Chondrocyte (in vitro differentiated cells): Measurements from ENCODE around the gene TMEM178A. TPM values are rescaled to one million over a fixed set of nuclear protein-coding genes. Genes with fewer than 3 reads are reported as not detected.

Experiments
- DNase-seq: peaks from one replicate; pipeline ENCODE4 v3.0.0; 2021; ENCODE audit warnings: mixed read lengths, low spot score
- H3K27ac Mint-ChIP-seq: one replicate; pipeline ENCODE4 v1.8.0; 2021; ENCODE audit warnings: mild to moderate bottlenecking, moderate library complexity, mixed read lengths; ENCODE audit not compliant: unreplicated experiment
- H3K27me3 Mint-ChIP-seq: 2 replicates; pipeline ENCODE4 v1.8.0; 2021; ENCODE audit warnings: low read depth, mixed read lengths
- H3K36me3 Mint-ChIP-seq: 2 replicates; pipeline ENCODE4 v1.8.0; 2021; ENCODE audit warnings: low read depth, mixed read lengths
- H3K4me1 Mint-ChIP-seq: 2 replicates; pipeline ENCODE4 v1.8.0; 2021; ENCODE audit warnings: low read depth, mild to moderate bottlenecking, mixed read lengths
- H3K4me3 Mint-ChIP-seq: one replicate; pipeline ENCODE4 v1.8.0; 2021; ENCODE audit warnings: mild to moderate bottlenecking, moderate library complexity, mixed read lengths; ENCODE audit not compliant: unreplicated experiment
- H3K9me3 Mint-ChIP-seq: 2 replicates; pipeline ENCODE4 v1.8.0; 2021; ENCODE audit warnings: low read depth, mixed read lengths
- CTCF ChIP-seq: fragments of 200-600 bp; sonication (generic); IDR thresholded peaks from 2 replicates; pipeline ENCODE4 v1.5.0; 2021; ENCODE audit warnings: antibody characterized with exemption, mild to moderate bottlenecking, moderate library complexity
- total RNA-seq: library from RNA; stranded (reverse); gene quantifications from 3 replicates; pipeline ENCODE4 v1.2.1, GENCODE V29; 2021

The TMEM178A gene
- total RNA-seq, 1 donor from 2014 or later: 1.3 TPM

GRCh38 chr2:39684464-39684863 lies 18.7 kb downstream of the TMEM178A start:
- TF ChIP-seq CTCF: no peak
- no peaks in the 10 kb centered on the region for H3K9me3 Mint-ChIP-seq
- H3K27ac Mint-ChIP-seq: no peak overlapping the region
- no peaks in the 10 kb centered on the region for H3K4me1 Mint-ChIP-seq
- DNase-seq: no peak
- H3K27me3 Mint-ChIP-seq: peaks cover 3% of the 10 kb centered on the region
- H3K4me3 Mint-ChIP-seq: no peak overlapping the region
- H3K36me3 Mint-ChIP-seq: no peaks in the 10 kb centered on the region

DNA sequence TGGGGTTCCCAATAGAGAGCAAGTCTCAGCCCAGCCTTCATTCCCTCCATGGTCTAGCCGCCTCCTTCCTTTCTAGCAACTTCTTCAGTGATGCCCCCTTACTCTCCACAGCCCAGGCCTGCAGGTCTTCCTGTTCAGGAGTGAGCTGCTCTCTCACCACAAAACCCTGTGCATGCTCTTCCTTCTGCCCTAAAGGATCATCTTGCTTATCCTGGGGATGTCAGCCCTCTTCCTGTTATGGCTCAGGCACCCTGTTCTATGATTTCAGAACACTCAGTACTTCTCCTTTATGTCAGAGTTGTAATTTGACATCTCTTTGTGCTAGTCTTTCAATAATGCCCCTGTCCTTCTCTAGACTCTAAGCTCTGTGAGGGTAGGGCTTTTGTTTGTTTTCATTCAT lies 19.4 kb downstream of the TMEM178A start:
- H3K27ac Mint-ChIP-seq: no peak overlapping the region
- no peak for TF ChIP-seq CTCF
- H3K4me3 Mint-ChIP-seq: no peak overlapping the region
- no peaks in the 10 kb centered on the region for H3K36me3 Mint-ChIP-seq
- no peak for DNase-seq
- H3K9me3 Mint-ChIP-seq: no peaks in the 10 kb centered on the region
- no peaks in the 10 kb centered on the region for H3K27me3 Mint-ChIP-seq
- no peaks in the 10 kb centered on the region for H3K4me1 Mint-ChIP-seq

DNA sequence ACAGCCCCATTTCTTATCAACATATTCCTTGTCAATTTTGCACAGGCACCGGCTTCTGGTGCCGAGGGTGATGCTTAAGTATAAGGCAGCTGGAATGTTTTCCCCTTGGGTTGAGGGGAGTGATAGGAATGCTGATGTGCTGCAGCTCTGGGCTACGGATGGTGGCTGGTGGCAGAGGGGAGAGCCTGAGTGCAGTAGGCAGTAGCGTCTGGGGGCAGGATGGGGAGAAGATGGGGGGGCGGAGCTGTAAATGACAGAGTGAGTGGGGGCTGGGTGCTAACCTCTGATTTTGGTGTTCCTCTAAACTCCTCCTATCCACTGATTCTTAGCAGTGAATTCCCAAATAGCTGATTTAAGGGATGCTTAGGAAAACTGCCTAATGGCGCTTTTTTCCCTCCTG lies 20.7 kb downstream of the TMEM178A start:
- no peaks in the 10 kb centered on the region for H3K27me3 Mint-ChIP-seq

DNA sequence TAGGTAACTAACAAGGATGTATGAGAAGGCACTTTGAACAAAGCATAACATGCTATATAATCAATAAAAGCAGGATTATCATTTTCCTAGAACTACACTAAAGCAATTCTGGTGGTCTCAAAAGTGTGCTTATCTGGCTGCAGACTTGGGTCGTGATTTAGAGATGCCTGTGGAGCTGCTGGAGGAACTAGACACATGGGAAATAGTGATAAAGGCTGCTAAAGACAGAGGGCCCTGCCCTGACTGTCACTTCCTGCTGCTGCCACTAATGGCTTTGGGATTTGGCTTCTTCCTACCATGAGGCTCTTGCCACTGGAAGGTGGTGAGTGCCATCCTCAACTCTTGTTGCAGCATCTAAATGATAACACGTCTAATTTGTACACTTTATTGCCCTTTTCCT lies 22.5 kb downstream of the TMEM178A start:
- peaks cover 3% of the 10 kb centered on the region for H3K36me3 Mint-ChIP-seq
- no peak overlapping the region for H3K4me3 Mint-ChIP-seq
- TF ChIP-seq CTCF: no peak
- H3K27ac Mint-ChIP-seq: no peak overlapping the region
- H3K27me3 Mint-ChIP-seq: no peaks in the 10 kb centered on the region
- peaks cover 13% of the 10 kb centered on the region for H3K9me3 Mint-ChIP-seq
- no peak for DNase-seq
- H3K4me1 Mint-ChIP-seq: no peaks in the 10 kb centered on the region

More for the DNA sequence above, 20.7 kb downstream of the TMEM178A start:
- Mint-ChIP-seq H3K9me3 (peaks cover 9% of the 10 kb centered on the region), H3K4me3 (no peak overlapping the region), H3K36me3 (peaks cover 3% of the 10 kb centered on the region), H3K27ac (no peak overlapping the region), H3K4me1 (no peaks in the 10 kb centered on the region)
- DNase-seq: no peak
- no peak for TF ChIP-seq CTCF

GRCh38 chr2:39689272-39689841 lies 23.6 kb downstream of the TMEM178A start:
- Mint-ChIP-seq H3K4me3 (no peak overlapping the region), H3K36me3 (peaks cover 3% of the 10 kb centered on the region), H3K27ac (no peak overlapping the region), H3K4me1 (no peaks in the 10 kb centered on the region), H3K27me3 (no peaks in the 10 kb centered on the region), H3K9me3 (peaks cover 13% of the 10 kb centered on the region)
- no peak for TF ChIP-seq CTCF
- no peak for DNase-seq
